GM19043 (cell line): ENCODE measurements around the gene PLEKHO1.
"Not testable (repeated sequence)": the region's sequence is repeated elsewhere in the genome, so short reads cannot be mapped to it uniquely, and the experiment has no call there.

Experiments used
- ATAC-seq: cut with Tn5 transposase; IDR thresholded peaks from one replicate; pipeline ENCODE4 v1.9.1; 2021; ENCODE audit warnings: low read depth; ENCODE audit not compliant: unreplicated experiment

The PLEKHO1 gene

GRCh38 chr1:150168960-150169601 lies 19.4 kb downstream of the PLEKHO1 start:
- no peak for ATAC-seq

GRCh38 chr1:150171801-150172200 lies 22.1 kb downstream of the PLEKHO1 start:
- no peak for ATAC-seq

- no peak for ATAC-seq
These were observed 23.4 kb downstream of the PLEKHO1 start for GRCh38 chr1:150173141-150173585.

- ATAC-seq, result no peak
These were observed 26.9 kb downstream of the PLEKHO1 start for GRCh38 chr1:150176593-150176992.

- no peak for ATAC-seq
These were observed 28.8 kb downstream of the PLEKHO1 start for GRCh38 chr1:150178548-150178947.

- no peak for ATAC-seq
These were observed 30.2 kb downstream of the PLEKHO1 start for GRCh38 chr1:150179867-150180266.

GRCh38 chr1:150180474-150180873 lies 30.8 kb downstream of the PLEKHO1 start:
- ATAC-seq, result no peak

- ATAC-seq, result no peak
These were observed 32.5 kb downstream of the PLEKHO1 start for GRCh38 chr1:150182247-150182646.

GRCh38 chr1:150183061-150183460 lies 33.3 kb downstream of the PLEKHO1 start:
- no peak for ATAC-seq

- ATAC-seq, result no peak
These were observed 35.8 kb downstream of the PLEKHO1 start for GRCh38 chr1:150185481-150185880.

- ATAC-seq, result not testable (repeated sequence)
These were observed 36.7 kb downstream of the PLEKHO1 start for GRCh38 chr1:150186438-150186788.

- ATAC-seq, result no peak
These were observed 37.3 kb downstream of the PLEKHO1 start for GRCh38 chr1:150186789-150187559.

- no peak for ATAC-seq
These were observed 37.8 kb downstream of the PLEKHO1 start for GRCh38 chr1:150187560-150187931.

- no peak for ATAC-seq
These were observed 42.3 kb downstream of the PLEKHO1 start for GRCh38 chr1:150192012-150192411.

GRCh38 chr1:150194381-150195031 lies 44.8 kb downstream of the PLEKHO1 start:
- no peak for ATAC-seq

GRCh38 chr1:150196417-150196816 lies 46.7 kb downstream of the PLEKHO1 start:
- no peak for ATAC-seq

- no peak for ATAC-seq
These were observed 57.7 kb downstream of the PLEKHO1 start for GRCh38 chr1:150207281-150207971.

GRCh38 chr1:150208460-150208859 lies 58.7 kb downstream of the PLEKHO1 start:
- ATAC-seq, result not testable (repeated sequence)
